Activated CD4-positive, alpha-beta memory T cell treated with anti-CD3 and anti-CD28 coated beads for 36 hours (primary cell): ENCODE data around the gene TCEAL4. TPM values are rescaled to one million over a fixed set of nuclear protein-coding genes. Genes with fewer than 3 reads are reported as not detected.
A peak's percentile ranks its signal among the peaks of the same experiment; 100 is the strongest.
"Not testable (repeated sequence)": the region's sequence is repeated elsewhere in the genome, so short reads cannot be mapped to it uniquely, and the experiment has no call there.

ENCODE experiments used
- CTCF ChIA-PET: fragments of 350-600 bp; sonication (Branson Sonifier 250); formaldehyde crosslinking; loops from one replicate; lab custom pipeline; 2021; ENCODE audit warnings: antibody characterized with exemption, inconsistent platforms; lab: Charles Lee
- POLR2A ChIA-PET: fragments of 350-600 bp; sonication (Branson Sonifier 250); formaldehyde crosslinking; loops from one replicate; lab custom pipeline; 2021; ENCODE audit warnings: antibody characterized with exemption; lab: Charles Lee
- DNase-seq: peaks from one replicate; pipeline ENCODE4 v3.0.0-alpha.2; 2020
- H3K27ac Mint-ChIP-seq: one replicate; pipeline ENCODE4 v1.8.0; 2021; ENCODE audit warnings: mixed read lengths
- H3K27me3 Mint-ChIP-seq: one replicate; pipeline ENCODE4 v1.8.0; 2021; ENCODE audit warnings: mixed read lengths
- H3K36me3 Mint-ChIP-seq: one replicate; pipeline ENCODE4 v1.8.0; 2021; ENCODE audit warnings: mixed read lengths
- H3K4me1 Mint-ChIP-seq: one replicate; pipeline ENCODE4 v1.8.0; 2021; ENCODE audit warnings: low read depth, mixed read lengths
- H3K4me3 Mint-ChIP-seq: one replicate; pipeline ENCODE4 v1.8.0; 2021; ENCODE audit warnings: mild to moderate bottlenecking, mixed read lengths
- H3K9me3 Mint-ChIP-seq: one replicate; pipeline ENCODE4 v1.8.0; 2021; ENCODE audit warnings: mixed read lengths
- intact Hi-C: fragments of 100-400 bp; cut with micrococcal nuclease; formaldehyde crosslinking; loops from one replicate; pipeline ENCODE4 v1.15.1; 2023
- total RNA-seq, 2 experiments: library from RNA; stranded (reverse); gene quantifications; one replicate each; pipeline ENCODE4 v1.2.3, GENCODE V29; 2021

TCEAL4 gene
- total RNA-seq, 2 experiments from 2014 or later, result 12.4 to 13.3 TPM

GRCh38 chrX:103556963-103557612 lies 28.2 kb upstream of the TCEAL4 start:
- Mint-ChIP-seq H3K36me3 (no peaks in the 10 kb centered on the region), H3K4me3 (no peak overlapping the region), H3K4me1 (no peaks in the 10 kb centered on the region), H3K27me3 (no peaks in the 10 kb centered on the region), H3K27ac (no peak overlapping the region), H3K9me3 (no peaks in the 10 kb centered on the region)
- no peak for DNase-seq
- intact Hi-C loops, result no loop called here
- CTCF ChIA-PET, result no interaction called here
- POLR2A ChIA-PET, result no interaction called here

GRCh38 chrX:103560256-103560655 lies 25.1 kb upstream of the TCEAL4 start:
- no peaks in the 10 kb centered on the region for H3K9me3 Mint-ChIP-seq
- CTCF ChIA-PET, result no interaction called here

GRCh38 chrX:103562801-103563200 lies 22.5 kb upstream of the TCEAL4 start:
- ChIA-PET CTCF (no interaction called here), POLR2A (no interaction called here)
- Mint-ChIP-seq H3K27me3 (peaks cover 2% of the 10 kb centered on the region), H3K27ac (no peak overlapping the region), H3K4me1 (no peaks in the 10 kb centered on the region), H3K36me3 (no peaks in the 10 kb centered on the region), H3K9me3 (no peaks in the 10 kb centered on the region), H3K4me3 (no peak overlapping the region)
- intact Hi-C loops, result no loop called here
- no peak for DNase-seq

More at GRCh38 chrX:103560256-103560655, 25.1 kb upstream of the TCEAL4 start:
- Mint-ChIP-seq H3K36me3 (no peaks in the 10 kb centered on the region), H3K4me1 (no peaks in the 10 kb centered on the region), H3K4me3 (no peak overlapping the region), H3K27me3 (peaks cover 2% of the 10 kb centered on the region), H3K27ac (no peak overlapping the region)
- intact Hi-C loops, result no loop called here
- POLR2A ChIA-PET, result no interaction called here
- no peak for DNase-seq

- Mint-ChIP-seq H3K4me3 (no peak overlapping the region), H3K9me3 (no peaks in the 10 kb centered on the region), H3K4me1 (no peaks in the 10 kb centered on the region), H3K36me3 (no peaks in the 10 kb centered on the region), H3K27ac (no peak overlapping the region), H3K27me3 (peaks cover 2% of the 10 kb centered on the region)
- ChIA-PET POLR2A (no interaction called here), CTCF (no interaction called here)
- DNase-seq, result no peak
- intact Hi-C loops, result no loop called here
These were observed 20.1 kb upstream of the TCEAL4 start for GRCh38 chrX:103565197-103565596.

- no peaks in the 10 kb centered on the region for H3K4me1 Mint-ChIP-seq
- H3K27ac Mint-ChIP-seq, result no peak overlapping the region
- ChIA-PET CTCF (interaction anchor here (0.6 kb wide), 1 partner anchor 22 kb away, joined by 3 read pairs; no protein-coding TSS in a partner anchor), POLR2A (no interaction called here)
- no peak for DNase-seq
- H3K4me3 Mint-ChIP-seq, result no peak overlapping the region
- H3K27me3 Mint-ChIP-seq, result peaks cover 2% of the 10 kb centered on the region
- no peaks in the 10 kb centered on the region for H3K9me3 Mint-ChIP-seq
- no peaks in the 10 kb centered on the region for H3K36me3 Mint-ChIP-seq
- intact Hi-C loops, result no loop called here
These were observed 19.6 kb upstream of the TCEAL4 start for GRCh38 chrX:103565752-103566151.

GRCh38 chrX:103571121-103571520 lies 14.2 kb upstream of the TCEAL4 start:
- CTCF ChIA-PET, result no interaction called here
- Mint-ChIP-seq H3K4me3 (no peak overlapping the region), H3K4me1 (no peaks in the 10 kb centered on the region), H3K9me3 (no peaks in the 10 kb centered on the region), H3K27ac (no peak overlapping the region), H3K36me3 (no peaks in the 10 kb centered on the region), H3K27me3 (no peaks in the 10 kb centered on the region)
- no peak for DNase-seq
- intact Hi-C loops, result no loop called here
- POLR2A ChIA-PET, result no interaction called here

- H3K9me3 Mint-ChIP-seq, result no peaks in the 10 kb centered on the region
- H3K4me1 Mint-ChIP-seq, result no peaks in the 10 kb centered on the region
- ChIA-PET CTCF (no interaction called here), POLR2A (no interaction called here)
- no peak overlapping the region for H3K4me3 Mint-ChIP-seq
- no peak overlapping the region for H3K27ac Mint-ChIP-seq
- DNase-seq, result no peak
- no peaks in the 10 kb centered on the region for H3K36me3 Mint-ChIP-seq
- H3K27me3 Mint-ChIP-seq, result no peaks in the 10 kb centered on the region
- intact Hi-C loops, result no loop called here
These were observed 13.6 kb upstream of the TCEAL4 start for GRCh38 chrX:103571726-103572125.

- intact Hi-C loops, result no loop called here
- CTCF ChIA-PET, result no interaction called here
- POLR2A ChIA-PET, result no interaction called here
These were observed 12.1 kb upstream of the TCEAL4 start for GRCh38 chrX:103573202-103573601.

GRCh38 chrX:103584596-103584995 lies 719 bp upstream of the TCEAL4 start:
- intact Hi-C loops, result no loop called here
- ChIA-PET CTCF (no interaction called here), POLR2A (no interaction called here)
- Mint-ChIP-seq H3K36me3 (no peaks in the 10 kb centered on the region), H3K9me3 (no peaks in the 10 kb centered on the region), H3K4me1 (peaks cover 7% of the 10 kb centered on the region), H3K4me3 (no peak overlapping the region), H3K27me3 (peaks cover 1% of the 10 kb centered on the region), H3K27ac (no peak overlapping the region)
- no peak for DNase-seq

More at GRCh38 chrX:103573202-103573601, 12.1 kb upstream of the TCEAL4 start:
- H3K4me3 Mint-ChIP-seq, result no peak overlapping the region
- no peaks in the 10 kb centered on the region for H3K4me1 Mint-ChIP-seq
- H3K9me3 Mint-ChIP-seq, result no peaks in the 10 kb centered on the region
- H3K27me3 Mint-ChIP-seq, result no peaks in the 10 kb centered on the region
- no peak overlapping the region for H3K27ac Mint-ChIP-seq
- H3K36me3 Mint-ChIP-seq, result no peaks in the 10 kb centered on the region
- DNase-seq, result no peak

GRCh38 chrX:103586314-103586646 lies 965 bp downstream of the TCEAL4 start:
- no peaks in the 10 kb centered on the region for H3K9me3 Mint-ChIP-seq
- ChIA-PET POLR2A (no interaction called here), CTCF (no interaction called here)
- peak; percentile 11 for DNase-seq
- peak overlapping the region; percentile 82 for H3K4me3 Mint-ChIP-seq
- no peaks in the 10 kb centered on the region for H3K27me3 Mint-ChIP-seq
- no peak overlapping the region for H3K27ac Mint-ChIP-seq
- peaks cover 10% of the 10 kb centered on the region for H3K4me1 Mint-ChIP-seq
- intact Hi-C loops, result loop anchor here (5.0 kb wide), 1 partner anchor 41 kb away; the partner anchor contains the start of gene TCEAL1
- no peaks in the 10 kb centered on the region for H3K36me3 Mint-ChIP-seq

- Mint-ChIP-seq H3K27me3 (no peaks in the 10 kb centered on the region), H3K36me3 (peaks cover 2% of the 10 kb centered on the region), H3K4me3 (peak overlapping the region; percentile 82), H3K9me3 (no peaks in the 10 kb centered on the region), H3K4me1 (peaks cover 10% of the 10 kb centered on the region), H3K27ac (no peak overlapping the region)
- intact Hi-C loops, result loop anchor here (5.0 kb wide), 1 partner anchor 41 kb away; the partner anchor contains the start of gene TCEAL1
- DNase-seq, result no peak
- CTCF ChIA-PET, result no interaction called here
- POLR2A ChIA-PET, result no interaction called here
These were observed 1.3 kb downstream of the TCEAL4 start for GRCh38 chrX:103586659-103587058.

GRCh38 chrX:103592295-103592694 lies 7.0 kb downstream of the TCEAL4 start:
- H3K4me3 Mint-ChIP-seq, H3K27ac Mint-ChIP-seq, H3K27me3 Mint-ChIP-seq, intact Hi-C loops, DNase-seq, H3K4me1 Mint-ChIP-seq, H3K9me3 Mint-ChIP-seq, CTCF ChIA-PET, POLR2A ChIA-PET: not testable (repeated sequence)
- H3K36me3 Mint-ChIP-seq, result peaks cover 14% of the 10 kb centered on the region

- POLR2A ChIA-PET, H3K4me1 Mint-ChIP-seq, H3K4me3 Mint-ChIP-seq: not testable (repeated sequence)
These were observed 9.9 kb downstream of the TCEAL4 start for GRCh38 chrX:103595202-103595601.

More at GRCh38 chrX:103595202-103595601, 9.9 kb downstream of the TCEAL4 start:
- intact Hi-C loops, CTCF ChIA-PET, H3K27me3 Mint-ChIP-seq, H3K27ac Mint-ChIP-seq, H3K9me3 Mint-ChIP-seq, DNase-seq: not testable (repeated sequence)
- H3K36me3 Mint-ChIP-seq, result peaks cover 14% of the 10 kb centered on the region
